ENCODE measurements around the gene CCNI. TPM values are rescaled to one million over a fixed set of nuclear protein-coding genes. Genes with fewer than 3 reads are reported as not detected.

The CCNI gene
- total and polyA plus RNA-seq, 2 of the 13 experiments (the other 11 are each of a cell fraction or from before 2014, with no cell fraction given): 43.5 to 122 TPM

- ATAC-seq (peak; percentile 100), DNase-seq (ENCODE audit: low spot score) (peak; percentile 49), FAIRE-seq (peak; percentile 21)
- no peaks in the 10 kb centered on the region for H3K27me3 ChIP-seq (ENCODE audit: control insufficient read depth in 1 of 2, insufficient read depth in 2 of 2, low read length in 2 of 2)
- H3K9ac ChIP-seq (ENCODE audit: insufficient read depth, low read depth, low read length): no peak overlapping the region
- no peaks in the 10 kb centered on the region for H3K79me2 ChIP-seq (ENCODE audit: insufficient read depth, low read length)
- no peaks in the 10 kb centered on the region for H3K36me3 ChIP-seq (replicated peaks in 1 of 2; ENCODE audit: control insufficient read depth in 1 of 2, insufficient read depth in 2 of 2, low read length in 2 of 2)
- CTCF ChIA-PET (ENCODE audit: low intra/inter-chr PET ratio, low total read pairs): interaction anchor here (2.6 kb wide), 1 partner anchor 108 kb away, joined by 25 read pairs; no protein-coding TSS in a partner anchor
- BruUV-seq (replicated peaks): no TSS peak
- 26% methylated on average over 6 of the region's 6 CpGs for WGBS (ENCODE audit: low lambda C conversion rate)
- H3K9me3 ChIP-seq (ENCODE audit: low read length): no peaks in the 10 kb centered on the region
- peak; percentile 76 for TF ChIP-seq XRCC5 (optimal IDR thresholded peaks at IDR 0.05; ENCODE audit: low read length)
- TF ChIP-seq TARDBP (CRISPR knock-in tag; IDR thresholded peaks at IDR 0.05): no peak
- peak; percentile 12 to 36; a peak in 1 of 4 replicates for TF ChIP-seq MAFK (conservative IDR thresholded peaks at IDR 0.05 in 1 of 2, IDR thresholded peaks at IDR 0.05 in 1 of 2; ENCODE audit: low read length in 2 of 2)
- no peak for TF ChIP-seq NFKBIZ (CRISPR knock-in tag; IDR thresholded peaks at IDR 0.05)
- TF ChIP-seq RAD21 (CRISPR knock-in tag; IDR thresholded peaks at IDR 0.05): peak; percentile 41; the same call in 1 of the 2 replicates
- TF ChIP-seq SMC3 (IDR thresholded peaks at IDR 0.05; ENCODE audit: low read length): peak; percentile 77
- peak; percentile 69 for TF ChIP-seq STAG1 (CRISPR knock-in tag; IDR thresholded peaks at IDR 0.05)
- TF ChIP-seq ZBTB7A (CRISPR knock-in tag; IDR thresholded peaks at IDR 0.05): no peak
- TF ChIP-seq CTCF (CRISPR knock-in tag; IDR thresholded peaks at IDR 0.05): peak; percentile 87
- TF ChIP-seq DNMT1 (CRISPR knock-in tag; IDR thresholded peaks at IDR 0.05): 0 out of 2 replicates have a peak, but pooled peaks have one; percentile 41
- TF ChIP-seq MAFF (IDR thresholded peaks at IDR 0.05; ENCODE audit: low read depth, low read length): 0 out of 2 replicates have a peak, but pooled peaks have one; percentile 15
- H2AFZ ChIP-seq (ENCODE audit: low read length): no peak overlapping the region
- no peak overlapping the region for H3K4me3 ChIP-seq (replicated peaks in 1 of 3; ENCODE audit: insufficient read depth in 1 of 3, low read depth in 2 of 3, low read length in 3 of 3)
- no peak overlapping the region for H3K27ac ChIP-seq (ENCODE audit: extremely low read length, insufficient read depth, low read length)
- POLR2A ChIA-PET: interaction anchor here (1.0 kb wide), 1 partner anchor 16 kb away, joined by 4 read pairs; no protein-coding TSS in a partner anchor
- H3K4me1 ChIP-seq (ENCODE audit: insufficient read depth, low read length): no peaks in the 10 kb centered on the region
- no peaks in the 10 kb centered on the region for H4K20me1 ChIP-seq (ENCODE audit: insufficient read depth, low read length)
- in situ Hi-C loops (cut with HindIII; ENCODE audit: extremely low pct_ligation_motif_present, low pct_unique_long_range_greater_than_20kb) (loop anchor here (5.0 kb wide), 1 partner anchor 107 kb away; no protein-coding TSS in a partner anchor), intact Hi-C loops (cut with micrococcal nuclease; ENCODE audit: unreplicated experiment) (loop anchor here (1.0 kb wide), 1 partner anchor 108 kb away; no protein-coding TSS in a partner anchor)
- no peak overlapping the region for H3K4me2 ChIP-seq (ENCODE audit: low read depth, low read length)
Measured at GRCh38 chr4:77095101-77095821, 19.5 kb upstream of the CCNI start.
